Lower leg skin (tissue), 3 donors: ENCODE data around the gene ADAM22.

ENCODE experiments used
- POLR2A ChIP-seq, 2 donors: fragments of 450-650 bp; IDR thresholded peaks; one replicate each; pipeline ENCODE4 v1.6.1; 2016 to 2017; ENCODE audit warnings: antibody characterized with exemption in 2 of 2, mild to moderate bottlenecking in 1 of 2, moderate library complexity in 1 of 2
- TF ChIP-seq, protein P1 (sequence below), 3 donors: fragments of 450-650 bp; IDR thresholded peaks; one replicate each; pipeline ENCODE4 v1.5.1; 2016; ENCODE audit warnings: antibody characterized with exemption in 3 of 3, mild to moderate bottlenecking in 3 of 3, moderate library complexity in 2 of 3

DNA sequence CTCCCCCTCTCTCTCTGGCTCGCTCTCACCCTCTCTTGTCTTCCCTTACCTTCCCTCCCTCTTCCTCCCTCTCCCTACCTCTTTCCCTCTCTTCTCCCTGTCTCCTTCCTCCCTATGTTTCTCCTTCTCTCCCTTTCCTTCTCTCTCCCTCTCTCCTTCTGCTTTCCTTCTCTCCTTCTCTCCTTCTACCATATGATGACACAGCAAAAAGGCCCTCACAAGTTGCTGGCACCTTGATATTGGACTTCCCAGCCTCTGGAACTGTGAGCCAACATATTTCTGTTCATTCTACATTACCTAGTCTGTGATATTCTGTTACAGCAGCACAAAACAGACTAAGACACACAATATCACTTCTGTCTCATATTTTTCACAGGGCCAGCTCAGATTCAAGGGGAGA lies 135.0 kb downstream of the ADAM22 start:
- TF ChIP-seq, protein P1, sequence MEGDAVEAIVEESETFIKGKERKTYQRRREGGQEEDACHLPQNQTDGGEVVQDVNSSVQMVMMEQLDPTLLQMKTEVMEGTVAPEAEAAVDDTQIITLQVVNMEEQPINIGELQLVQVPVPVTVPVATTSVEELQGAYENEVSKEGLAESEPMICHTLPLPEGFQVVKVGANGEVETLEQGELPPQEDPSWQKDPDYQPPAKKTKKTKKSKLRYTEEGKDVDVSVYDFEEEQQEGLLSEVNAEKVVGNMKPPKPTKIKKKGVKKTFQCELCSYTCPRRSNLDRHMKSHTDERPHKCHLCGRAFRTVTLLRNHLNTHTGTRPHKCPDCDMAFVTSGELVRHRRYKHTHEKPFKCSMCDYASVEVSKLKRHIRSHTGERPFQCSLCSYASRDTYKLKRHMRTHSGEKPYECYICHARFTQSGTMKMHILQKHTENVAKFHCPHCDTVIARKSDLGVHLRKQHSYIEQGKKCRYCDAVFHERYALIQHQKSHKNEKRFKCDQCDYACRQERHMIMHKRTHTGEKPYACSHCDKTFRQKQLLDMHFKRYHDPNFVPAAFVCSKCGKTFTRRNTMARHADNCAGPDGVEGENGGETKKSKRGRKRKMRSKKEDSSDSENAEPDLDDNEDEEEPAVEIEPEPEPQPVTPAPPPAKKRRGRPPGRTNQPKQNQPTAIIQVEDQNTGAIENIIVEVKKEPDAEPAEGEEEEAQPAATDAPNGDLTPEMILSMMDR (IDR thresholded peaks at IDR 0.05): no peak
- no peak for TF ChIP-seq POLR2A (IDR thresholded peaks at IDR 0.05)
